ENCODE results near the gene GREB1.

Gene GREB1

GRCh38 chr2:11581797-11582611, 48.2 kb downstream of the GREB1 start:
- no peak for DNase-seq

DNA sequence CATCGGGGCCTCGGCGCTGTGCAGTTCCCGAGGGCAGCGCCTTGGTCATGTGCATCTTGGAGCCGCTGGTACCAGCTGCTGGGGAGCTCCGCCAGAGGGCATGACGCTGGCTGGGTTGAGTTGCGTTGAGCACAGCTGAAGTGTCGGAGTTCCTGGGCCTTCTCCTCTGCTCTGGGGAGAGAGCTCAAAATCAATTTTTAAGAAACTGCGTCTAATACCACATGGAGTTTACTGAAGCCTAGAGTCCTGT, 48.7 kb downstream of the GREB1 start:
- no peak for DNase-seq

DNA sequence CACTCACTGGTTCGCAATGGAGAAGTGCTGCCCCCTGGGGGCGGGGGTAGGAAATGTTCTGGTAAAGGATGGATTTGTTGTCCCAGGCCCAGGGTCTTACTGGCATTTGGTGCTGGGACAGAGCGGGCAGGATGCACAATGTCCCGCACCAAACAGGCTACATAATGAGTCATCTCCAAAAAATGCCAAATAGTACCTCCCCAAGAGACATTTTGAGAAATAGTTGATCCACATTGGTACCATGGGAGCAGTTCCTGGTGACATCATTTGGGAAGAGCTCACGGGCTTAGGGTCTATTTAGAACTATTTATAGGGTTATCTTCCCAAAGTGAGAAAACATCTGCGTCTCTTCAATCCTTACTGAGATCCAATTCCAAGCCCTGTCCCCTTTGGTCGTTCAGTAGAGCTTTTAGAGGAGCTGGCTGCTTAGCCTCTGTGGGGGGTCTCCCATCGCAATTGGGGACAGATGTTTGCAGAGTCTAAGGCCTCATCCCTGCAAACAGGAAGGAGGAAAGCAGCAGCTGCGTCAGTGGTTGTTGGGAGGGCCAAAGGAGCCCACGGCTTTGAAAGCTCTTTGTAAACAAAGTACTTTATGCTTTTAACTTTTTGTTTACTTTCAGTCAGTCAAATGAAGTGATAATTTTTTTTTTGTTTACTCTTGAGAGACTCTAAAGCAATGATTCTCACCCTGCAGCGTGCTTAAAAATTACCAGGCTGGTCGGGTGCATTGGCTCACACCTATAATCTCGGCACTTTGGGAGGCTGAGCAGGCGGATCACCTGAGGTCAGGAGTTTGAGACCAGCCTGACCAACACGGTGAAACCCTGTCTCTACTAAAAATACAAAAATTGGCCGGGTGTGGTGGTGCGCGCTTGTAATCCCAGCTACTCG, 49.3 kb downstream of the GREB1 start:
- peak; percentile 65 for DNase-seq

DNA sequence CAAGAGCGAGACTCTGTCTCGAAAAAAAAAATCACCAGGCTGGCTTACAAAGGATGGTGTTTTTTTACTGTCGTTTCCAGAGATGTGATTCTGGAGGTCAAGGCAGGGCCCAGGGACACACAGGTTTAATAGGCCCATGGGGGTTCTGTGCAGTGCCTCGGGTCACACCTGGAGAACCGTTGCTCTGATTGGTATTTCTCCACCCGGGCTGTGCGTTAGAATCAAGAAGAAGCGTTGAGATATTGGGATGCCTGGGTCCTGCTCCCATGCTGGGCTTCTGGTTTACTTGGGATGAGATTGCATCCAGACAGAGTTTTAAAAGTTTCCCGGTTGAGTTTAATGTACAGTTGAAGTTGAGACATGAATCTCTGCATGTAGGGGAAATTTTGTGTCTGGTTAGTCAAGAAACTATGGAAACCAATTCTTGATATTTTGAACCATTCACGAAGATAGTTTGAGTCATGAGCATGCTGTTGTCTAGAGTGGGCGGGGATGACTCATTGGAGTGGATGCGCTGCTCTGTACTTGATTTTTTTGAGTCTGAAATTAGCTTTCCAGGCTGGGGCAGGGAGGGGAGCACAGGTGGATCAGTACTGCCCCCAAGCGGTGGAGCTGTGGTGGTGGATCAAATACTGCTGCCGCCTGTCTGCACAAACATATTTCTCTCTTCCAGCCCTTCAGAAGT, 50.1 kb downstream of the GREB1 start:
- peak; percentile 23 for DNase-seq

- DNase-seq: no peak
These were observed 50.7 kb downstream of the GREB1 start for GRCh38 chr2:11584525-11585056.

DNA sequence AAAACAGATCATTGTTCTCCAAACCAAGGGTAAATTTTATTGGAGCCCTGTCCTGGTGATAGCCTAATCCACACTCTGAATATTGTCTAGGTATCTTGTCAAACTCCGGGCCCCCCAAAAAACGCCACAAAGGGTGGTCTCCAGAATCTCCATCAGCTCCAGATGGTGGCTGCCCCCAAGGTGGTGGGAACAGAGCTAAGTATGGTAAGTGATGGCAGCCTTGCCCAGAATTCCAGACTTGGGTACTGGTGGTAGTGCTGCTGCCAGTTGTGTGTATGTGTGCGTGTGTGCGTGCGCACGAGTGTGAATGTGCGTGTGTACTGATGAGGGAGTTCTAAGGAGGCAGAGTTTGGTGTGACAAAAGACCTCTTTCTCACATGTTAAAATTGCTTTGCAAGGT, 51.2 kb downstream of the GREB1 start:
- DNase-seq: no peak

GRCh38 chr2:11588228-11589110, 54.6 kb downstream of the GREB1 start:
- peak; percentile 37 for DNase-seq

DNA sequence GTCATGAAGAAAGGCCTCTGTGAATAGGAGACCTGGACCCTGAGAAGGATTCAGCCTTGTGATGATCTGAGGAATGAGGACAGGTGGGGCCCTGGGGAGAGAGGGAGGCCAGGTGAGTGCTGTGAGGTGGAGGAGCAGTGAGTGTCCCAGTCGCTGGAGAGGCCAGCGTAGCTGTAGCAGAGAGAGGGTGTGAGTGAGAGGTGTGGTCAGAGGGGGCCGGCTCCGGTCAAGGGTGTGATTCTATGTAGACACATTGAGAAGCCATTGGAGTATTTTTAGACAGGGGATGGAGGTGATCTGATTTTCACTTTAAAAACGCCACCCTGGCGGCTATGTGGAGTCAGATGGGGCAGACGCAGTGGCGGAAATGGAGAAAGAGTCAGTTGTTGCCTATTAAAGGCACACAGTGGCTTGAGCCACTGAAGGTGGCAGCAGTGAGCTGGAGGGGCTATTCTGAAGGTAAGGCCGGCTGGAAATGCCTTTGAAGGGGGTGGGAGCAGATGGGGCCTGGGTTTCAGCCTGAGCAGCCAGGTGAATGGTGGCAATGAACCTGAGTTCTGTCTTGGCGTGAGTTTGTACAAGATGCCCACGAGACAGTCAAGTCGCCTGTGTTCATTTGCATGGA, 55.6 kb downstream of the GREB1 start:
- DNase-seq: no peak

- no peak for DNase-seq
These were observed 56.3 kb downstream of the GREB1 start for GRCh38 chr2:11590193-11590592.

DNA sequence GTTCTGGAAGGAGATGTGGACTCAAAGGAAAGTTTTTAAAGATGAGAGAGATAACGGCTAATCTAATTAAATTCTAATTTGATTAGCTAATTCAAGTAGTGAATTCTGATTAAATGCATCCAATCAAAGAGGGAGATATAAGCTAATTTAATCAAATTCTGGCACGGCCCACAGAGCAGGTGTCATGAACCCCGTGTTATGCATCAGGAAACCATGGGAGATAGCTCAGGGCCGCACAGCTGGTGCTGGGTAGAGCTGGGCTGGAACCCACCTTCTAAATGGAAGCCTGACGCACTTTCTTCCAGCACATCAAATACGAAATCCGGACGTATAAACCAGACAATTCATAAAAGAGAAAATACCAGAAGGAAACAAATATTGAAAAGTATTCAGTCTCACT, 57.2 kb downstream of the GREB1 start:
- DNase-seq: no peak

DNA sequence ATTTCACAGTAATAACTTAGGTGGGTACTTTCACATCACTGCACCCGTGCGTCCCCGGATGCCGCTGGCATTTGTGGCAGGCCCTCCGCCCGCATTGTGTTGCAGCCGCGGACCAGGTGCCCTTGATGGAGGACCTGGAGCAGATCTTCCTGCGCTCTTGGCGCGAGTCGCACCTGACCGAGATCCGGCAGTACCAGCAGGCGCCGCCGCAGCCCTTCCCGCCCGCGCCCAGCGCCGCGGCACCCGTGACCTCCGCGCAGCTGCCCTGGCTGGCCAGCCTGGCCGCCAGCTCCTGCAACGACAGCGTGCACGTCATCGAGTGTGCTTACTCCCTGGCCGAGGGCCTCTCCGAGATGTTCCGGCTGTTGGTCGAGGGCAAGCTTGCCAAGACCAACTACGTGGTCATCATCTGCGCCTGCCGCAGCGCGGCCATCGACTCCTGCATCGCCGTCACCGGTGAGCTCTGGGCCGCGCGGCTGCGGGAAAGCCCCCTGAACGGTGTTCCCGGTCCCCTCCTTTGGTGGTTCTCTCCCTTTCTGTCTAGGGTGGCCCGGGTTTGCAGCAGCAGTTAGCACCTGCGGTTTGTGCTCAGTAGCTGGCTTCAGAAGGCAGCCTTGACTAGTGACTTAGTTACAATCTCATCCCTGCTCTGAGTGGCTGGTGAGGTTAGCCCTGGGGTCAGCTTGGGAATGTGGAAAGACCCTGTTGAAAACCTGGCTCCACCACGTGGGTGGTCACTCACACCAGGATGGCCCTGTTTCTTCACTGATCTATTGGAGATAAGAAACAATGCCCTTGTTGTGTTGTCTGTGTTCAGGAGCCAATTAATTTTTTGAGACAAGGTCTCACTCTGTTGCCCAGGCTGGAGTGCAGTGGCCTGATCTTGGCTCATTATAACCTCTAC, 59.1 kb downstream of the GREB1 start:
- no peak for DNase-seq

- DNase-seq: no peak
These were observed 63.0 kb downstream of the GREB1 start for GRCh38 chr2:11596801-11597200.

DNA sequence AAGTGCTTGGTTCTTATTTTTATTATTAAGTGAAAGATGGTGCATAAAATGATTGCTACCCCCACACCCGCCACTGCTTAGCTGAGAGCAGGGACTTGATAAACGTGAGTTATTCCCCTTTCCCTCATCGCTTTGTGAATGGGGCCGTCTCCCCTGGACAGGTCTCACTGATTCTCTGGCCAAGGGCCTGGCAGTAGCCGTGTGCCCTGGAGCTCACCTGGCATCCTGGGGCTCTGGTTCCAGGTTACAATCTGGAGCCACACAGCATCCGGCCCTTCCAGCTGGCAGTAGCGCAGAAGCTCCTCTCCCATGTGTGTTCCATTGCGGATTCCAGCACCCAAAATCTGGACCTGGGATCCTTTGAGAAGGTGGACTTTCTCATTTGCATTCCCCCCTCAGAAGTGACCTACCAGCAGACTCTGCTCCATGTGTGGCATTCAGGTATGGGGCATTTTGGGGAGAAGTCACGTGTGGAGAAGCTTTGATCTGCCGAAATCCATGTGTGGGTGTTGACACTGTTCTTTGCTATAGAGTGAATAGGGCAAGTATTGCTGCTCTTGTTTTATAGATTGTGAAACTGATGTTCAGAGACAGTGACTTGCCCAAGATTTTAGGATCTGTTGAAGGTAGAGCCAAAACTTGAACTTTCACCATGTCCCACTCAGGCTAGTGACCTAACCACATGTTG, 63.8 kb downstream of the GREB1 start:
- DNase-seq: no peak

DNA sequence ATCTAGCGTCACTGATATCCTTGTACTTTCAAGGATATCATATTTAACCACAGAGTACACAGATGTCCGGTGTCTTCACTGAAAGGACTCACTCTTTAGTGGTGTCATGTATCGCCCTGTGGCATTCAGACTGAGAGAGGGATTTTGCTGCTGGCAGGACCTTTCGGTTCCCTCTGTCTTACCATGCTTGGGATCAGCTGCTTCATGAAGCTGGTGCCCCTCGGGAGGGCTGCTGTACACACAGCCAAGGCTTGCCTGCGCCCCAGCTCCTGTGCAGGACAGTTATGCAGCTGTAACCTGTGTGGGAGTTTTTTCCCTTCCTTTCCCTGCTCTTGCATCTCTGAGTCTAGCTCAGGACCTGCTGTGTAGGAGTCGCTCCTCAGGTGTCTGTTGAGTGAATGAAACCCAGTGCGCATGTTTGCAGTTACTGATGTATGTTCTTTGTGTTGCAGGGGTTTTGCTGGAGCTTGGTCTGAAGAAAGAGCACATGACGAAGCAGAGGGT, 64.4 kb downstream of the GREB1 start:
- DNase-seq: peak; percentile 10

GRCh38 chr2:11602563-11603204, 68.8 kb downstream of the GREB1 start:
- DNase-seq: no peak

- DNase-seq: no peak
These were observed 76.9 kb downstream of the GREB1 start for GRCh38 chr2:11610624-11611242.

- no peak for DNase-seq
These were observed 77.4 kb downstream of the GREB1 start for GRCh38 chr2:11611251-11611650.

DNA sequence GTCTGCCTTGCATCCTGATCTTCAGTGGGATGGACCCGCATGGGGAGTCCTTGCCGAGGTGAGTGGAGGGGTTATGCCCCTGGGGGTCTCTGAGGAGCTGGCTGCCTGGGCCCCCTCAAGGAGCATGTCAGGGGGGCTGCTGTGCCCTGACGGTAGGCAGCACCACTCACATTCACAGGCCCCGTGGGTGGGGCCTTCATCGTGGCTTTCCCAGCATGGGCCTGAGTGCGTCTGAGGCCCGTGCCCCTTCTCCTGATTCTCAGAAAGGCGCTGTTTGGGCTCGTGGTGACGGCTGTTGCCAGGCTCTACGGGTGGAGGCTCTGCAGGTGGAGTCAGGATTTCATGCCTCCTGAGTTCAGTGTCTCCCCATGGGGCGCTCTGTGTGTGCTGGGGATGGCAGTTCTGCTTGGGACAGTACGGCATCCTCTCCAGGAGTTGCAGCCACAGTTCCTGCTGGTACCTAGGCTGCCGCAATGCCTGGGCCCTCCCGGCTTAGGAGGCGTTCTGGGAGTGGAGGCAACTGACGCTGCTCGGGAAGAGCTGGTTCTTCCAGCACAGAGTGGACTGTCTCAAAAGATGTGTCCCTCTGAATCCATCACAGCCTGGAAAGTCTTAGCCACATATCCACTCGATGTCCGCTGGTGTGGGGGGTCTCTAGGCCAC, 78.8 kb downstream of the GREB1 start:
- DNase-seq: no peak
